Measurements from ENCODE around the gene OR2A14.
"Not testable (repeated sequence)": the region's sequence is repeated elsewhere in the genome, so short reads cannot be mapped to it uniquely, and the experiment has no call there.

OR2A14 gene

DNA sequence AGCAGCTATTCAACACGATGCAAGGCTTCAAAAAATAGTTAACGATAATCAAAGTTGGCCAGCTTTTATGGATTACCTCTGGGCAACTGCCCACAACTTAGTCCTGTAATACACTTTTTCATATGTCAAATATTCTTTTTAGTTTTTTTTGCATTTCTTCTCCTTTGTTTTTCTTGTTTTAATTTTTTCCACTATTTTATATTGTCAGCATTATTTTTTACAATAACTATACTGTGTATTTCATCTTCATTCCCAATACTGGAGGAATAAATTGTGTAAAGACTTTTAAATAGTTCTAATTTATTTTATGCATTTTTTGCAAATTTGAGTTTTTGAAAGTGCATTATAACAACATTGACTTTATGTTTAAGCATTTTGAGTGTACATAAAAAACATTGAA is 41.8 kb downstream of the OR2A14 start:
- DNase-seq = no peak

DNA sequence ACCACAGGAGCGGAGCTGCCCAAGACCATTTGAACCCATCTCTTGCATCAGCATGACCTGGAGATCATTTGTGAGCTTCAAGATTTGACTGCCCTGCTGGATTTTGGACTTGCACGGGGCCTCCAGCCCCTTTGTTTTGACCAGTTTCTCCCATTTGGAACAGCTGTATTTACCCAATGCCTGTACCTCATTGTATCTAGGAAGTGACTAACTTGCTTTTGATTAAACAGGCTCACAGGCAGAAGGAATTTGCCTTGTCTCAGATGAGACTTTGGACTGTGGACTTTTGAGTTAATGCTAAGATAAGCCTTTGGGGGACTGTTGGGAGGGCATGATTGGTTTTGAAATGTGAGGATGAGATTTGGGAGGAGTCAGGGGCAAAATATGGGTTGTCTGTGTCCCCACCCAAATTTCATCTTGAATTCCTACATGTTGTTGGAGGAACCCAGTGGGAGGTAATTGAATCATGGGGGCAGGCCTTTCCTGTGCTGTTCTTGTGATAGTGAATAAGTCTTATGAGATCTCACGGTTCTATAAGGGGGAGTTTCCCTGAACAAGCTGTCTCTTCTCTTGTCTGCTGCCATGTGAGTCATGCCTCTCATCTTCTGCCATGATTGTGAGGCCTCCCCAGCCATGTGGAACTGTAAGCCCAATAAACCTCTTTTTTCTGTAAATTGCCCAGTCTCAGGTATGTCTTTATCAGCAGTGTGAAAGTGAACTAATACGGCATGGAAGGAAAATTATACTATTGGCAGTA is 48.8 kb downstream of the OR2A14 start:
- not testable (repeated sequence) for DNase-seq

DNA sequence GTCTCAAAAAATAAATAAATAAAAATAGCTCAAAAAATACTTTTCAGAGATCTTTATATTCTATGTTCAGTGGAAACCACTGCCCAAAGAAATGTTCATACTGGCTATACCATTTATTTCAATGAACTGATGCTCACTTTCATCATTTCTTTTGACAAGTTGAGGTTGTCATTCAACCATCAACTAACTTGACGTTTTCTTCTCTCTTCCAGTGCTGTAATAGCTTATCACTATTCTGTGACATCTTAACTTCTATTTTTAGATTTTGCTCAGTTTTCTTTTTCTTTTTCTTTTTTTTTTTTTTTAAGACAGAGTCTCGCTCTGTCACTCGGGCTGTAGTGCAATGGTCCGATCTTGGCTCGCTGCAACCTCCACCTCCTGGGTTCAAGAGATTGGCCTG is 51.6 kb downstream of the OR2A14 start:
- DNase-seq = no peak

DNA sequence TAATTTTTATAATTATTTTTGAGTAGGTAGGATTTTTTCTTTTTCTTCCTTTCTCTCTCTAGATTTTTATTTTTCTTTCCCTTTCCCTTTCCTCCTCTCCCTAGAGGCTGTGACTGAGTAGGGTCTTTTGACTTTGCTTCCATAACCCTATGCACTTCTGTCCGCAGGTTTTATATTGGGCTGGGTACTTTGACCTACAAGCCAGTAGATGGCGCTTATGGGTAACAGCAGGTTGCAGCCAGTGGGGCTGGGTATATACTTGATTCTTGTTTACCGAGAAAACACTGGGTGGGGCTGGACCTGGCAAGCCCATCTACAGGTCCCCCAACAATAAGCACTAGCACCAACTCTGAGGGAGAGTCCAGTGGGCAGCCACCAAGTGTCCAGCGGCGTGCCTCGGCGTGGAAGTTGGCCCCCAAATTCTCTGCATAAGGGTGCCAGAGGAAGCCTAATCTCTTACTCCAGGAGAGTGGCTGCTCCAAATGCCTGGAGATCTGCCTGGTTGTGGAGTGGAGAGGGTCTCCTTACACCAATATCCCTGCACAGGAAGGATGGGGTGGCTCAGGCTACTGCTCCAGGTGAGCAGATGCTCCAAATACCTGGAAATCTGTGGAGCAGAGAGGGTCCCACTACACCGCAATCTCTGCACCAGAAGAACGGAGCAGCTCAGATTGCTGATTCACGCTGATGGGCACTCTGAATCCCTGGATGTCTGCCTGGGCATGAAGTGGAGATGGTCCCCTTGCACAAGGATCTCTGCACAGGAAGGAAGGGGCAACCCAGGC is 55.6 kb downstream of the OR2A14 start:
- DNase-seq = not testable (repeated sequence)

DNA sequence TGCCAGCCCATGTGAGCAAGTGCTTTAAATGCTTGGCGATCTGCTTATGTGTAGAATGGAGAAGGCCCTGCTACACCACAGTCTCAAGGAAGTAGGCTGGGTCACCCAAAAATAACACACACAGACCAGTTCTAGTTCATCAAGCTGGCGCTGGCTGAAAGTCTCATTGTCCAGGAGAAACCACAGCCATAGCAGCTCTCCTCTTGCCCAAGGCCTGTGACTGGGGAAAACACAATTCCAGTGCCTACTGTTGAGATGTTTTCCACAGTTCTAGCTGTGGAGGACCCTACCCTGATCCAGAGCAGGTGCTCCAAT is 56.1 kb downstream of the OR2A14 start:
- DNase-seq = not testable (repeated sequence)
